Epidermal melanocyte (primary cell): Measurements from ENCODE around the gene GLRX2.

Experiments
- DNase-seq: peaks from one replicate; pipeline ENCODE4 v3.0.0; 2011; ENCODE audit warnings: low spot score; ENCODE audit not compliant: insufficient read length

GLRX2 gene

GRCh38 chr1:193113258-193113991 lies 8.2 kb upstream of the GLRX2 start:
- no peak for DNase-seq

GRCh38 chr1:193111641-193112090 lies 6.5 kb upstream of the GLRX2 start:
- no peak for DNase-seq

- no peak for DNase-seq
Measured at GRCh38 chr1:193110864-193111263, 5.7 kb upstream of the GLRX2 start.

- DNase-seq, result no peak
Measured at GRCh38 chr1:193110246-193110645, 5.0 kb upstream of the GLRX2 start.

GRCh38 chr1:193109619-193110018 lies 4.4 kb upstream of the GLRX2 start:
- DNase-seq, result no peak

- DNase-seq, result no peak
Measured at GRCh38 chr1:193108471-193108870, 3.3 kb upstream of the GLRX2 start.

GRCh38 chr1:193105821-193106177 lies 585 bp upstream of the GLRX2 start:
- DNase-seq, result no peak

- peak; percentile 34 for DNase-seq
Measured at GRCh38 chr1:193104502-193104906, 710 bp downstream of the GLRX2 start.

GRCh38 chr1:193103759-193104501 lies 1.3 kb downstream of the GLRX2 start:
- no peak for DNase-seq

- DNase-seq, result no peak
Measured at GRCh38 chr1:193102662-193103061, 2.6 kb downstream of the GLRX2 start.

- no peak for DNase-seq
Measured at GRCh38 chr1:193094112-193094511, 11.1 kb downstream of the GLRX2 start.

GRCh38 chr1:193090865-193091264 lies 14.3 kb downstream of the GLRX2 start:
- no peak for DNase-seq

- no peak for DNase-seq
Measured at GRCh38 chr1:193087893-193088292, 17.3 kb downstream of the GLRX2 start.

- DNase-seq, result no peak
Measured at GRCh38 chr1:193086342-193086741, 18.9 kb downstream of the GLRX2 start.

GRCh38 chr1:193085263-193085662 lies 20.0 kb downstream of the GLRX2 start:
- DNase-seq, result no peak

- no peak for DNase-seq
Measured at GRCh38 chr1:193083365-193084088, 21.7 kb downstream of the GLRX2 start.

- no peak for DNase-seq
Measured at GRCh38 chr1:193079187-193079586, 26.0 kb downstream of the GLRX2 start.

GRCh38 chr1:193077991-193078390 lies 27.2 kb downstream of the GLRX2 start:
- DNase-seq, result no peak

- no peak for DNase-seq
Measured at GRCh38 chr1:193070942-193071341, 34.3 kb downstream of the GLRX2 start.

- DNase-seq, result no peak
Measured at GRCh38 chr1:193070386-193070753, 34.8 kb downstream of the GLRX2 start.

- DNase-seq, result no peak
Measured at GRCh38 chr1:193069748-193070385, 35.3 kb downstream of the GLRX2 start.

- no peak for DNase-seq
Measured at GRCh38 chr1:193068013-193068412, 37.2 kb downstream of the GLRX2 start.
